A673 (cell line): ENCODE data around the gene ASXL1. TPM values are rescaled to one million over a fixed set of nuclear protein-coding genes. Genes with fewer than 3 reads are reported as not detected.

ENCODE experiments used
- BruUV-seq: library from RNA; stranded (reverse); fragments of 400-500 nt; replicated peaks from 2 replicates; lab custom pipeline; 2021; lab: Mats Ljungman, UMichigan
- CTCF ChIA-PET: fragments of 300-600 bp; sonication (Branson Sonifier 250); formaldehyde crosslinking; loops from one replicate; lab custom pipeline; 2022; ENCODE audit warnings: antibody characterized with exemption; lab: Charles Lee
- POLR2A ChIA-PET: fragments of 300-600 bp; sonication (Branson Sonifier 250); formaldehyde crosslinking; loops from one replicate; lab custom pipeline; 2022; ENCODE audit warnings: antibody characterized with exemption; ENCODE audit not compliant: low non-redundant PET; lab: Charles Lee
- DNase-seq: peaks from one replicate; pipeline ENCODE4 v3.0.0-alpha.2; 2015; ENCODE audit warnings: low spot score
- H3K27ac ChIP-seq: fragments of 200-600 bp; sonication (generic); 2 replicates; pipeline ENCODE4 v1.5.1; 2016; ENCODE audit warnings: mixed run types, low read depth, mild to moderate bottlenecking, mixed read lengths, antibody characterized with exemption, low read length; ENCODE audit not compliant: poor library complexity, severe bottlenecking
- H3K27me3 ChIP-seq: fragments of 200-600 bp; sonication (generic); replicated peaks from 2 replicates; pipeline ENCODE4 v1.6.1; 2017; ENCODE audit warnings: mixed run types, low read depth, mild to moderate bottlenecking, mixed read lengths, antibody characterized with exemption, low read length; ENCODE audit not compliant: insufficient read depth, poor library complexity
- H3K36me3 ChIP-seq: fragments of 200-600 bp; sonication (generic); 2 replicates; pipeline ENCODE4 v1.6.1; 2016; ENCODE audit warnings: mixed run types, mild to moderate bottlenecking, mixed read lengths, antibody characterized with exemption, low read length; ENCODE audit not compliant: insufficient read depth, poor library complexity, severe bottlenecking
- H3K4me1 ChIP-seq: fragments of 200-600 bp; sonication (generic); 2 replicates; pipeline ENCODE4 v1.6.1; 2017; ENCODE audit warnings: mixed run types, mild to moderate bottlenecking, mixed read lengths, antibody characterized with exemption, low read length; ENCODE audit not compliant: insufficient read depth, poor library complexity, severe bottlenecking
- H3K4me3 ChIP-seq: fragments of 200-600 bp; sonication (generic); 2 replicates; pipeline ENCODE4 v1.5.1; 2016; ENCODE audit warnings: low read depth, mixed run types, mild to moderate bottlenecking, mixed read lengths, low read length; ENCODE audit not compliant: poor library complexity, severe bottlenecking
- H3K9me3 ChIP-seq: fragments of 200-600 bp; sonication (generic); 2 replicates; pipeline ENCODE4 v1.6.1; 2016; ENCODE audit warnings: mixed run types, low read depth, mild to moderate bottlenecking, mixed read lengths, antibody characterized with exemption, low read length; ENCODE audit not compliant: poor library complexity, severe bottlenecking
- CTCF ChIP-seq: fragments of 300-800, 200-600 bp; sonication (generic); conservative IDR thresholded peaks from 2 replicates; pipeline ENCODE4 v1.5.1; 2017; ENCODE audit warnings: low read depth, mild to moderate bottlenecking, antibody characterized with exemption, low read length, moderate library complexity, mixed read lengths
- EZH2 ChIP-seq: fragments of 200-600 bp; sonication (generic); IDR thresholded peaks from 2 replicates; pipeline ENCODE4 v1.6.1; 2017; ENCODE audit warnings: borderline replicate concordance, low read depth, mild to moderate bottlenecking, mixed read lengths, antibody characterized with exemption, low read length; ENCODE audit not compliant: poor library complexity, severe bottlenecking
- intact Hi-C: fragments of 100-400 bp; cut with micrococcal nuclease; formaldehyde crosslinking; loops from one replicate; pipeline ENCODE4 v1.10.0; 2022; ENCODE audit not compliant: unreplicated experiment
- total RNA-seq: library from RNA; stranded (reverse); gene quantifications from 2 replicates; pipeline ENCODE4 v1.2.3, GENCODE V29; 2021

ASXL1 gene
- total RNA-seq, 1 experiment from 2014 or later: 101 TPM

DNA sequence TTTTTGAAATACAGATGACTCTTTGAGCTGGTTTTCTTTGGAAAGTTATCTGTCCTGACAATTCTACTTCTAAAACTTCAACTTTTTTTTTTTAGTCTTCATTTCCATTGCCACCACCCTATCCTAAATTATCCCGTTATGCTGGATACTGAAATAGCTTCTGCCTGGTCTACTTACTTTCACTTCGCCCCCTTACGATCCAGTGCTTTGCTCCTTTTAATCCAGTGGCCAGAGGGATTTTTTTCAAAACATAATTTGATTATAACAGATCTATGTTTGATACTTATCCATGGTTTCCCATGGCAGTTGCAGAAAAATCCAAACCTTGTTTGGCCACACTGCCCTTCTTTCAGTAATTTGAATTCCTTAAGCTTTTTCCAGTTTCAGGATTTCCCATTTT, 27.4 kb downstream of the ASXL1 start:
- ChIA-PET POLR2A (interaction anchor here (0.7 kb wide), 1 partner anchor 601 kb away, joined by 4 read pairs; no protein-coding TSS in a partner anchor), CTCF (no interaction called here)
- Histone ChIP-seq H3K4me3 (no peak overlapping the region), H3K27me3 (no peaks in the 10 kb centered on the region), H3K4me1 (no peaks in the 10 kb centered on the region), H3K36me3 (peaks cover 5% of the 10 kb centered on the region), H3K27ac (no peak overlapping the region), H3K9me3 (no peaks in the 10 kb centered on the region)
- DNase-seq: no peak
- TF ChIP-seq CTCF: no peak
- no peak for TF ChIP-seq EZH2
- BruUV-seq: no TSS peak
- intact Hi-C loops: no loop called here

DNA sequence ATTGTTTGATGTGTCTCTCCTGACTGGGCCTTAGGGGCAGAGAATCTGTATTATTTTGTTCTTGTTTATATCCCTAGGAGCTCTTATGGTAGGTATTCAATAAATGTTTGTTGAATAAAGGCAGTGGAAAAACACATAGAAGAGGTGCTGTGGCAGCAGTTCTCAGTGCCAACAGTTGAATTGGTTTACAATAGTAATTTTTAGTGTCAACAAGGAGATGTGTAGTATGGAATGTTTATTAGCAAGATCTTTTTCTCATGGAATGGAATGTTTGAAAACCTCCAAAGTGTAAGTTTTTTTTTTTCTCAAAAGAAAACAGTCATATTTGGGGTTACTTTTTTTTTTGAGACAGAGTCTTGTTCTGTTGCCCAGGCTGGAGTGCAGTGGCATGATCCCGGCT, 28.0 kb downstream of the ASXL1 start:
- TF ChIP-seq EZH2: no peak
- no peak for TF ChIP-seq CTCF
- Histone ChIP-seq H3K9me3 (no peaks in the 10 kb centered on the region), H3K4me3 (no peak overlapping the region), H3K27ac (no peak overlapping the region), H3K36me3 (peaks cover 4% of the 10 kb centered on the region), H3K27me3 (no peaks in the 10 kb centered on the region), H3K4me1 (no peaks in the 10 kb centered on the region)
- ChIA-PET POLR2A (no interaction called here), CTCF (no interaction called here)
- no TSS peak for BruUV-seq
- DNase-seq: no peak
- intact Hi-C loops: no loop called here

DNA sequence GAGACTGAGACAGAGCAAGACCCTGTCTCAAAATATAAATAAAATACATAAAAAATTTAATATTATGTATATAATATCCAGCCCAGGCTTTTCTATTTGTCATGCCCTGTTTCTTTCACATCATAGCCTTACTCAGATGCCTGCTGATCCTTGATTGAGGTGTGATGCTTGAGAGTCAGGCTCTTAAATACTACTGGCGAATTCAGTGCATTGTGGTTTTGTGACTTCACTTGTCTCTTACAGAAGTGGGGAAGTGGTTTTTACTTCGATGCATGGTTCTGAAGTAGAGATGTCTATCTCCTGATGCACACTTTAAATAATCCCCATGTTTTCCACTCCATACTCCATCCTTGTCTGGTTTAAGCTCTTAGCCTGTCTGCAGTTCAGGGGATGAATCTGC, 29.1 kb downstream of the ASXL1 start:
- no peak overlapping the region for H3K4me3 ChIP-seq
- no TSS peak for BruUV-seq
- H3K36me3 ChIP-seq: peaks cover 9% of the 10 kb centered on the region
- ChIA-PET CTCF (no interaction called here), POLR2A (no interaction called here)
- TF ChIP-seq EZH2 (no peak), CTCF (no peak)
- H3K27me3 ChIP-seq: no peaks in the 10 kb centered on the region
- no peak overlapping the region for H3K27ac ChIP-seq
- no peak for DNase-seq
- intact Hi-C loops: no loop called here
- H3K9me3 ChIP-seq: no peaks in the 10 kb centered on the region
- no peaks in the 10 kb centered on the region for H3K4me1 ChIP-seq
